ENCODE results near the gene OSBPL8.

The OSBPL8 gene

DNA sequence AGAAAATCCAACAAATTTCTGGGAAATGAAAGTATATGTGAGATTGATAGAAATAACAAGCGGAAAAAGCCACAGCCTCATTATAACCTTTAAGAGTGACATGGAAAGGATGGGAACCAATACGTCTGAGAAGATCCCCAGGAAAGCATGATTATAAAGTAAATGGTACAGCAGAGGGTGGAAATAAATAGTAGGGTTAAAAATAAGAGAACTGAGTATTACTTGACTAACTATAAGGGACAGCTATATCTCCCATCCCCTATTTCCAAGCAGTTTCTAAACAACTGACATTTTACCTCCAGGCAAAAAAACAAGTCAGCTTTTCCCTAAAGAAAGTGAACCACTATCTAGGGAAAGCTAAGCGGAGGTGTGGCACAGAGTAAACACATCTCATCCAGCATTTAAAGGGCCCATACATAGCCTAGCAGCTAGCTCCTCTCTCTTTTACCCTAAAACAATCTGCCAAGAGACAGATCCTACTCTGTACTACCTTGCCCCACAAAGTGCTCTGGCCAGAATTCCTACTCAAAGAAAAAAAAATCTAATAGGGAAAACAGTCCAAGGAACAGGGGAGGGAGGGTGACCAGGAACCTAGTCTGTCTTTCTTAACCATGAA lies 11.2 kb downstream of the OSBPL8 start:
- Histone ChIP-seq H3K27me3 (ENCODE audit: insufficient read depth, poor library complexity, severe bottlenecking) (no peaks in the 10 kb centered on the region), H3K4me1 (ENCODE audit: insufficient read depth, poor library complexity, severe bottlenecking) (peaks cover 24% of the 10 kb centered on the region), H3K27ac (ENCODE audit: poor library complexity, severe bottlenecking) (no peak overlapping the region), H3K9me3 (ENCODE audit: severe bottlenecking) (no peaks in the 10 kb centered on the region), H3K4me3 (ENCODE audit: severe bottlenecking) (no peak overlapping the region), H3K36me3 (ENCODE audit: low read depth) (no peaks in the 10 kb centered on the region)
- TF ChIP-seq, protein P1, sequence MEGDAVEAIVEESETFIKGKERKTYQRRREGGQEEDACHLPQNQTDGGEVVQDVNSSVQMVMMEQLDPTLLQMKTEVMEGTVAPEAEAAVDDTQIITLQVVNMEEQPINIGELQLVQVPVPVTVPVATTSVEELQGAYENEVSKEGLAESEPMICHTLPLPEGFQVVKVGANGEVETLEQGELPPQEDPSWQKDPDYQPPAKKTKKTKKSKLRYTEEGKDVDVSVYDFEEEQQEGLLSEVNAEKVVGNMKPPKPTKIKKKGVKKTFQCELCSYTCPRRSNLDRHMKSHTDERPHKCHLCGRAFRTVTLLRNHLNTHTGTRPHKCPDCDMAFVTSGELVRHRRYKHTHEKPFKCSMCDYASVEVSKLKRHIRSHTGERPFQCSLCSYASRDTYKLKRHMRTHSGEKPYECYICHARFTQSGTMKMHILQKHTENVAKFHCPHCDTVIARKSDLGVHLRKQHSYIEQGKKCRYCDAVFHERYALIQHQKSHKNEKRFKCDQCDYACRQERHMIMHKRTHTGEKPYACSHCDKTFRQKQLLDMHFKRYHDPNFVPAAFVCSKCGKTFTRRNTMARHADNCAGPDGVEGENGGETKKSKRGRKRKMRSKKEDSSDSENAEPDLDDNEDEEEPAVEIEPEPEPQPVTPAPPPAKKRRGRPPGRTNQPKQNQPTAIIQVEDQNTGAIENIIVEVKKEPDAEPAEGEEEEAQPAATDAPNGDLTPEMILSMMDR (IDR thresholded peaks at IDR 0.05; ENCODE audit: poor library complexity, severe bottlenecking) = no peak
- DNase-seq (ENCODE audit: low spot score) (no peak), ATAC-seq (ENCODE audit: low read depth) (peak; percentile 85)

DNA sequence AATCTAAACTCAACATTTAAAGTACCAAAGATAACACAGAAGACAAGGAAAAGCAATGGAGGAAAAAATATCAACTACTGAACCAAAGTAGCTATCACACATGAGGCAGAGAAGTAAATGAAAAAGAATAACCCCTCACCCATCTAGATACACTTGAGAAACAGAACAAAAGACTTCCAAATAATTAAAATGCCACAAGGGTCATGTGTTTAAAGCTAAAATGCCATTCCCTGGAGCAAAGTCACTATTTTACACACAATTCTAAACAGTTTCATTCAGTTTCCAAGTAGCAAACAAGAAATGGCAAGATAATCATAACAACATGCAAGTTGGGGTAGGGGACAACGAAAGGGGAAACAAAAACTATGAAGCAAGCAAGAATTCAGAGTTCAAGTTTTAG lies 12.0 kb downstream of the OSBPL8 start:
- DNase-seq (ENCODE audit: low spot score) (no peak), ATAC-seq (ENCODE audit: low read depth) (no peak)
- Histone ChIP-seq H3K27ac (ENCODE audit: poor library complexity, severe bottlenecking) (no peak overlapping the region), H3K9me3 (ENCODE audit: severe bottlenecking) (no peaks in the 10 kb centered on the region), H3K27me3 (ENCODE audit: insufficient read depth, poor library complexity, severe bottlenecking) (no peaks in the 10 kb centered on the region), H3K36me3 (ENCODE audit: low read depth) (no peaks in the 10 kb centered on the region), H3K4me3 (ENCODE audit: severe bottlenecking) (no peak overlapping the region), H3K4me1 (ENCODE audit: insufficient read depth, poor library complexity, severe bottlenecking) (peaks cover 24% of the 10 kb centered on the region)
- TF ChIP-seq, protein P1 (IDR thresholded peaks at IDR 0.05; ENCODE audit: poor library complexity, severe bottlenecking) = no peak

DNA sequence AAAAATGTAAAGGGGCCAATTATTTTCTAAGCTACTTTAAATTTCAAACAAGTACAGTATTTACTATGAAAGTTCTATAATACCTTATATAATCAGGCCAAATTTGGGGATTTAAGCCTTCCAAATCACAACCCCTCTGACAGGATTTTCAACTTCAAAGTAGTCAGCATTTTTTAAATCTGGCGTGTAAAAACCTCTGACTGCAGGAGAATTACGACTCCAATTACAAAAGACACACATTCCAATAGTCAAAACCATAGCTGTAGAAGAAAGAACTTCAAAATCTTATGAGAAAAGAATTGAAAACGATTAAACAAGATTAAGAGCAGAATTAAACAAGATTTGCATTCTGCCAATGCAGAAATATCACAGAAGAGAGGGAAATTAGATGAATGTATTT lies 12.7 kb downstream of the OSBPL8 start:
- Histone ChIP-seq H3K36me3 (ENCODE audit: low read depth) (no peaks in the 10 kb centered on the region), H3K9me3 (ENCODE audit: severe bottlenecking) (no peaks in the 10 kb centered on the region), H3K27me3 (ENCODE audit: insufficient read depth, poor library complexity, severe bottlenecking) (no peaks in the 10 kb centered on the region), H3K27ac (ENCODE audit: poor library complexity, severe bottlenecking) (no peak overlapping the region), H3K4me3 (ENCODE audit: severe bottlenecking) (no peak overlapping the region), H3K4me1 (ENCODE audit: insufficient read depth, poor library complexity, severe bottlenecking) (peaks cover 24% of the 10 kb centered on the region)
- no peak for DNase-seq (ENCODE audit: low spot score)
- no peak for ATAC-seq (ENCODE audit: low read depth)
- TF ChIP-seq, protein P1 (IDR thresholded peaks at IDR 0.05; ENCODE audit: poor library complexity, severe bottlenecking) = no peak

DNA sequence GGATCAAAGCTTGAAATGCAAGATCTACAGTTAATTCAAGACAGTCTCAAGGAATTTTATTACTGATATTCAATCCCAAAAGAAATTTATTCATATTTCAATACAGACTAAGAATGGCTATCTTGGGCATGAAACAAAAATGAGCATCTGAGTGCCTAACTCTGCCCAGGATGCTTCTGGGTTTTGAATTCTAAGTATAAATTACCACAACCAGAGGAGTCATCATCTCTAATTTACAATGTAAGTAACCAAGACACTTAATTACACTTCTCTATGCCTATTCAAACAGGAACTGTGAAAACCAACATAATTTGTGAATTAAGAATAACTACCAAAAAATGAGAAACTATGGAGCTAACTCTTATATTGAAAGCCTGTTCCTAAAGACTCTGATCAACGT lies 14.1 kb downstream of the OSBPL8 start:
- TF ChIP-seq, protein P1 (IDR thresholded peaks at IDR 0.05; ENCODE audit: poor library complexity, severe bottlenecking) = no peak
- no peak for ATAC-seq (ENCODE audit: low read depth)
- Histone ChIP-seq H3K27me3 (ENCODE audit: insufficient read depth, poor library complexity, severe bottlenecking) (no peaks in the 10 kb centered on the region), H3K36me3 (ENCODE audit: low read depth) (no peaks in the 10 kb centered on the region), H3K4me3 (ENCODE audit: severe bottlenecking) (no peak overlapping the region), H3K9me3 (ENCODE audit: severe bottlenecking) (no peaks in the 10 kb centered on the region), H3K4me1 (ENCODE audit: insufficient read depth, poor library complexity, severe bottlenecking) (peaks cover 24% of the 10 kb centered on the region), H3K27ac (ENCODE audit: poor library complexity, severe bottlenecking) (no peak overlapping the region)
- no peak for DNase-seq (ENCODE audit: low spot score)

DNA sequence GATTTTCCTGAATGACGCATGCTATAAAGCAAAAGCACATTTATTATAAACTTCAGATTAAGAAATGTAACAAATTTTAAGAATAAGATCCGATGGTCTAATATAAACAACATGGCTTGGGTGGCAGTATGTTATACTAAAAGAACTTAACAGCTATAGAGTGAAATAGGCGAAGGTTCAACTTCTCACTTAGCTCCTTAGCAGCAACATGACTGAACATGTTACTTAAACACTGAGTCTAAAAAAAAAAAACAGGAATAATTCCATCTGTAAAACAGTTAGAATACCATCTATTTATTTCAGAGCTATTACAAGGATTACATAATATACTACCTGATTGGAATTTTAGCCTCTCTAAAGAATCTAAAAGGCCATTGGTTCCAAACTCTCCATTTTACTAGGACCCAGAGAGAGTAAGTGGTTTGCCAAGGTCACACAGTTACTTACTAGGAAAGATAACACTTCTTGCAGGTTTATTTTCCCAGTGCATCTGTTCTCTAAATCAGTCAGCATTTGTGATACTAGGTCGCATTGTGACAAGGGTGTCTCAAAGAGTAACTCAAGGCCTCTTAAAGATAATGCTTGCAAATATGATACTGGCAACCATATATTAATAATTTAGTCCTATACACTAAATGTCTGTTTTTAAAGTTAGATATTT lies 14.8 kb downstream of the OSBPL8 start:
- no peak for DNase-seq (ENCODE audit: low spot score)
- TF ChIP-seq, protein P1 (IDR thresholded peaks at IDR 0.05; ENCODE audit: poor library complexity, severe bottlenecking) = no peak
- ATAC-seq (ENCODE audit: low read depth) = no peak
- Histone ChIP-seq H3K27ac (ENCODE audit: poor library complexity, severe bottlenecking) (no peak overlapping the region), H3K9me3 (ENCODE audit: severe bottlenecking) (no peaks in the 10 kb centered on the region), H3K4me3 (ENCODE audit: severe bottlenecking) (no peak overlapping the region), H3K27me3 (ENCODE audit: insufficient read depth, poor library complexity, severe bottlenecking) (no peaks in the 10 kb centered on the region), H3K36me3 (ENCODE audit: low read depth) (no peaks in the 10 kb centered on the region), H3K4me1 (ENCODE audit: insufficient read depth, poor library complexity, severe bottlenecking) (peaks cover 24% of the 10 kb centered on the region)

All from RWPE2 (cell line).